Measurements from ENCODE around the gene HERPUD1.
"Not testable (repeated sequence)": the region's sequence is repeated elsewhere in the genome, so short reads cannot be mapped to it uniquely, and the experiment has no call there.

Gene HERPUD1

GRCh38 chr16:56984639-56985038, 52.7 kb downstream of the HERPUD1 start:
- DNase-seq, result no peak

DNA sequence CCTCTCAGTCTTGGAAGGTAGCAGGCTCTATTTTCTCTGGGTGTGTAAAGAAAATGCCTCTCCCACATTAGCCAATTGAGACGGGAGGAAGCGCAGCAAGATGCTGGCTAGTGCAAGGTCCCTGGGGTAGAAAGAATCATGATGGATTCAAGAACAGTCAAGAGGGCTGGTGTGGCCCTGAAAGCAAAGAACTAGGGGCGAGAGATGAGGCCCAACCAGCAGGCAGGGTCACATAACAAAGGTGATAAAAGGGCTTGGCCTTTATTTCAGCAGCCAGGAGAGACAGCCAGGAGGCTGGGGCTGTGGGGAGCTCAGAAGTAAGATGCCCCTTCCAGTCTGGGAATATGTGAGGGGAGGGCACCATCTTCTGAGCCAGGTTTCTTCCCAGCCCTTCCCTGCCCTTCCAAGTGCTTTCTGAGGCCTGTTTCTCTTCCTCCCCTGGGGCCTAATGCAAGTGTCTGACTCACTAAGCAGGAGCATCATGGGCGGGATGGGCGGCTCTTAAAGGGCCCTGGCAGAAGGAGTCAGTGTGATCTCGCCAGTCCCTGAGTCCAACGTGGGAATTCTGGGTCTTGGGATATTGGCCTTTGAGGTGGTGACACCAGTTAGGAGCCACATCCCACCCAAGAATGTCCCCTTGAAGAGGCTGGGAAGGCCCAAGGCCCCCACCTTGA, 53.5 kb downstream of the HERPUD1 start:
- no peak for DNase-seq

- DNase-seq, result no peak
Observed at GRCh38 chr16:56985962-56986360, 54.0 kb downstream of the HERPUD1 start.

DNA sequence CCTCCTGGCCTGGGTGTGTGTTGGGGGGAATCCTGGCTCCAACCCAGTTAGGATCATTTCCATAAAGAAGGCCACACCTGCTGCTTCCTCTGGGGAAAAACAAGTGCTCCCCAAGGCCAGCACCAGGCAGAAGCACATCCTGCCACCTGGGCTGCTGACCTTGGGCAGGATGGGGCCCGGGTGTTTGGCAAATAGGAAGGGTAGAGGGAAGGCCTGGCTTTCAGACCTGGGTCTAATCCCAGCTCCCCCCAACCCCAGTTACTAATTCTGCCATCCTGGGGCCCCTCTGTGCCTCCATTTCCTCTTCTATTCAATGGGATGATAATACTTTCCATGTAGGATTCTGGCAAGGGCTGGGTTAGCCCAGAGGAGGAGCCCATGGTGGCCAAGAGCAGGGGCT, 54.4 kb downstream of the HERPUD1 start:
- no peak for DNase-seq

- not testable (repeated sequence) for DNase-seq
Observed at GRCh38 chr16:56986908-56987307, 55.0 kb downstream of the HERPUD1 start.

DNA sequence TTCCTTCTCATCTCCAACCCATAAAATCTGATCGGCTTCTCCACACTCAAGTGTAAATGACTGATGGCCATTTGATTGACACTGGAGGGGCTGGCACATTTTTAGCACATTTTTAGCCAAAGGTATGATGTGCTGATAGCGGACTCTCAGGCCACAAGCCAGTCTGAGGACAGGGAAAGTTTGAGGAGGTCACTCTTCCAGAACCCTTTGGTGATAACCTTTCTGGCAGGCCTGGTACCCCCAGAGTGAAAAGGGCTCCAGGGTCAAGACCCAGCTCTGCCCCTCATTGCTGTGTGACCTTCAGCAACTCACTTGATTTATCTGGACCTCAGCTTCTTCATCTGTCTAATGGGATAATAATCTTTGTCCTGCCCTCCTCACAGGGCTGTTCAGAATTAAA, 55.8 kb downstream of the HERPUD1 start:
- DNase-seq, result no peak

- DNase-seq, result no peak
Observed at GRCh38 chr16:56988161-56988947, 56.4 kb downstream of the HERPUD1 start.

- peak; percentile 56 for DNase-seq
Observed at GRCh38 chr16:56988948-56989945, 57.3 kb downstream of the HERPUD1 start, which contains the start of gene NLRC5. Gene NLRC5, plus strand, starts transcription at chr16:56989557. Its CDS starts 31,156 bp downstream, at chr16:57020713.

DNA sequence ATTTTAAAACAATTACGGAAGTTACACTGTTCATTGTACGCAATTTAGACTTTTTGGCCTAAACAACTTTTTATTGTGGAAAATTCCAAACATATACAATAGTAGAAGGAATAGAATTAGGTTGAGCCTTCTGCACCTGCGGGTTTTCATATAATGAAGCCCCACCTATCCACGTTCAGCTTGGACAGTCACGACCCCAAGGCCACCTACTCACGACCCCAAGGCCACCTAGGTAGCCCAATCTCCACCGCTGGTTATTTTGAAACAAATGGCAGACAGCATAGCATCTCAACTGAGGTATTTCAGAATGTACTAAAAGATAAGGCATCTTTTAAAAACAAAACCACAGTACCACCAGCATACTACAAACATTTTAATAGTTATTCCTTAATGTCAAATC, 58.0 kb downstream of the HERPUD1 start:
- no peak for DNase-seq

DNA sequence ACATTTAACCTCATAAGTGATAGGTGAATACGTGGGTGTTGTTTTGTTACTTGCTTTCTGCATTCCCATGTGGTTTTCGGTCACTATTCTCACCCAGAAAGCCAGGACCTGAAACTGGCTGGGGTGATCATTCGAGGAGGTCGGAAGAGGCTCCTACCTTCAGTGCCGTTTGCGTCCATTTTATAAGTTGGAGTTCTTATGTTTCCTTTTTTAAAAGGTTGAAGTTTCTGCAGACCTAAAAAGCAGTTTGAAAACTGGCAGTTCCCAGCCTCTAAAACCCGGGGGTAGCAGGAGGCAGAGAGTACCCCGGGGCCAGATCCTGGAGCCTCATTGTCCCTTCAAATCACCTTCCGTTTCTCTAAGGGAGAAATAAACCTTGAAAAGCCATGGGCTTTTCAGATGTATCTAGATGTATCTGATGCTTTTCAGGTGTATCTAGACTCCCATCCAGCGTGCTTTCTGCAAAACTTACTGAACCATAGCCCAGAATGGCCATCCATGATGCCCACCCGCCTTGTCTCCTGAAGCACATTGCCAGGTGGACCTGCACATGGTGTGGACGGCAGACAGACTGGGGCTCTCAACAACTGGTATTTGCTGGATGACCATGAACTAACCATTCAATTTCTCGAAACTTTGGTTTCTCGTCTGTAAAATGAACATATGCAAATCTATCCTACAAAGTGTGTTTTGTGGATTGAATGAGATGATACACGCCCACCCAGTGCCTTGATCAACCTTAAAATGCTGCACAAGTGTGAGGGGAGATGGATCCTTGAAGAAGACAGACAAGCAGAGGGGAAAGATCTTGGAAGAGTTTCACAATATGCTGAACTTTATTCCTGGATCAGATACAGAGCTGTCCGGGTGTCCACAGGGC, 58.7 kb downstream of the HERPUD1 start:
- no peak for DNase-seq

- DNase-seq, result not testable (repeated sequence)
Observed at GRCh38 chr16:56992431-56992830, 60.5 kb downstream of the HERPUD1 start.

DNA sequence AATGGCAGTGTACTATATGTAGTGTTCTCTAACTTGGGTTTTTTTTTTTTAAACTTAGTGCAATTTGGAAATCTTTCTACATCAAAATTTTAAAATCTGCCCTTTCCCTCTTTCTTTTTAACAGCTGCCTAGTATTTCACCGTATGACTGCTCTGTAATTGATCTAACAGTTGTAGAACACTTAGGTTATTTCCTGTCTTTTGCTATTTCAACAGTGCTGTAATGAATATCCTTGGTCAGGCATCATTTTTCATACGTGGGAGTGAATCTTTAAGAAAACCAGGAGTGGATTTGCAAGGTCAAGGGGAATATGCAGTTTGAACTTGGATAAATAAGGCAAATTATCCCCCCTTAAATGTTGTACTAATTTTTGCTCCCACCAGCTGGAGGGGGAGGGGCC, 61.3 kb downstream of the HERPUD1 start:
- no peak for DNase-seq

GRCh38 chr16:56994311-56994710, 62.4 kb downstream of the HERPUD1 start:
- DNase-seq, result no peak
